NCI-H2081 treated with DMSO at 0.1 percent for 48 hours (cell line): ENCODE measurements around the gene CNEP1R1.
"Not testable (repeated sequence)": the region's sequence is repeated elsewhere in the genome, so short reads cannot be mapped to it uniquely, and the experiment has no call there.

Source experiments
- DNase-seq: peaks from one replicate; lab custom pipeline; 2025; lab: John Stamatoyannopoulos, UW

Gene CNEP1R1, protein sequence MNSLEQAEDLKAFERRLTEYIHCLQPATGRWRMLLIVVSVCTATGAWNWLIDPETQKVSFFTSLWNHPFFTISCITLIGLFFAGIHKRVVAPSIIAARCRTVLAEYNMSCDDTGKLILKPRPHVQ

DNA sequence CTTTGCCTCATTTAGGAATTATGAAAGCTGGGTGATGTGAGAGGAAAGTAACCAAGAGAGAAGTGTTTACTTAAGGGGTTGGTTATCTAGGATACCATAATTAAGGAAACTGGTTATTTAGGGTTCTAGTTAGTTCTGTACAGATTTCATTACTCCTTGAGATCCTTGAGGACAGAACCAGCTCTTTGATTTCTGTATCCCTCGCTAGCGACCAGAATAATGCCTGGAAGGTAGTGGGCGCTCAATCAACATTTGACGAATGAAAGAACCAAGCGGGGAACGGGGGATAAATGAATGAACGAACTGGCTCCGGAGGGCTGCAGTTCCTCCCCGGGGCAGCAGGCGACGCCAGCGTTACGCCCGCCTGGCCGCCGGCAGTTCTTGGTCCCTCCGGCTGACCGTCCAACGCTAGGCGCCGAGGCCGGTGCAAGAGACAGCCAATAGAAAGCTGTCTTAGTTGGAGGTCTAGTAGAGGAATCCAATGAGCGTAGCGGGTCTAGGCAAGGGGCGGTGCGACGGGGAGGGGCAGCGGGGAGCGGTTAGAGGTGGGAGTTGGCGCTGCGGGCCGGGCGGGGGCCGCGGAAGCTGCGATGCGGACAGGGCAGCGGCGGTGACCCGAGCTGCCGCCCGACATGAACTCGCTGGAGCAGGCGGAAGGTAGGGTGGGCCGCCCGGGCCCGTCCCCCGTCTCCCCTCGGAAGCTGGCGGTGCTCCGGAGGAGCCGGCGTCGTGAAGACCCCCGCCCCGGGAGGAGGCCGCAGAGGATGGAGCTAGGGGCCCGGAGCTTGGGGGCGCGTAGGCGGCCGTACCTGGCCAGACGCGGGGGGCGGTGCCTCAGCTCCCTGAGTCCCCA lies at the start of gene CNEP1R1:
CNEP1R1 (plus strand) TSS at position 542 of the 853 bp plus-strand sequence; CDS start at position 633, 91 bp downstream.
- DNase-seq: peak; percentile 70

DNA sequence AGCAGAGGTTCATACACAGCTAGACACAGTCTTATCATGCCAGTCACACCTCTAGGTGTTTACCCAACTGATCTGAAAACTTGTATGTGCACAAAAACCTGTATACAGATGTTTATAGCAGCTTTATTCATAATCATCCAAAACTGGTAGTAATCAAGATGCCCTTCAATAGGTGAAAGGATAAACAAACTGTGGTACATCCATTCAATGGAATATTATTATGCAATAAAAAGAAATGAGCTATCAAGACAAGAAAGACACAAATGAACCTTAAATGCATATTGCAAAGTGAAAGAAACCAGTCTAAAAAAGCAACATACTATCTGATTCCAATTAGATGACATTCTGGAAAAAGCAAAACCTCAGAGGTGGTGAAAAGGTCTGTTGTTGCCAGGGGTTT lies 47.6 kb upstream of the CNEP1R1 start:
- no peak for DNase-seq

DNA sequence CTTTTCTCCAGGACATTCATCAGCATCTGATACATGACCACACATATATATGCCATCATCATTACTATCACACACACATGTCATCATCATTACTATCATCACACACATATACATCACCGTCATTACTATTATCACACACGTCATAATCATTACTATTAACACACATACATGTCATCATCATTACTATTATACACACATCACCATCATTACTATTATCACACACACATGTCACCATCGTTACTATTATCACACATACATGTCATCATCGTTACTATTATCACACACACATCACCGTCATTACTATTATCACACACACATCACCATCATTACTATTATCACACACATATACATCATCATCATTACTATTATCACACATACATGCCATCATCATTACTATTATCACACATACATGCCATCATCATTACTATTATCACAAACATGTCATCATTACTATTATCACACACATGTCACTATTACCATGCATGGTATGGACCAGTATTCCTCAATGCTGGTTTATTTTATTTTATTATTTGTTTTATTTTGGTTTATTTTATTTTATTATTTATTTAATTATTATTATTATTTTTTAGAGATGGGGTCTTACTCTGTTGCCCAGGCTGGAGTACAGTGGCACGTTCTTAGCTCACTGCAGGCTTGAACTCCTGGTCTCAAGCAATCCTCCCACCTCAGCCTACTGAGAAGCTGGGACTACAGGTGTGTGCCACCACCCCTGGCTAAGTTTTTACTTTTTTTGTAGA lies 46.3 kb upstream of the CNEP1R1 start:
- DNase-seq: no peak

DNA sequence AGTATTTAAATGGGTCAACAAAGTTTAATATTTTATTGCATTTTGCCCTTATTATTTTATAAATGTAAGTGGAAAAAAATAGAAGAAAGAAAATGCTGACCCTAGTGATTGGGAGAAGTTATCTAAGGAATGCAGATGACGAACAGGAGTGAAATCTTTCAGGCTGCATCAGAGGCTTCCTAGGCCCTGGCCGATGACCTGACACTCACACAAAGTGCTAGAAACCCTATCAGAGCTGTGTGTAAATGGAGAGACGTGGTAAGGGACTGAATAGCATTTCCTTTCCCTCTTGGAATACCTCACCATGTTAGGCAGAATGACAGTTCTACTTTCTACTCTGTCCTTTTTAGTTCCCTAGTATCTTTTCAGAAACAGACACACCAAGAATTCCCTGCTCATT lies 44.9 kb upstream of the CNEP1R1 start:
- no peak for DNase-seq

DNA sequence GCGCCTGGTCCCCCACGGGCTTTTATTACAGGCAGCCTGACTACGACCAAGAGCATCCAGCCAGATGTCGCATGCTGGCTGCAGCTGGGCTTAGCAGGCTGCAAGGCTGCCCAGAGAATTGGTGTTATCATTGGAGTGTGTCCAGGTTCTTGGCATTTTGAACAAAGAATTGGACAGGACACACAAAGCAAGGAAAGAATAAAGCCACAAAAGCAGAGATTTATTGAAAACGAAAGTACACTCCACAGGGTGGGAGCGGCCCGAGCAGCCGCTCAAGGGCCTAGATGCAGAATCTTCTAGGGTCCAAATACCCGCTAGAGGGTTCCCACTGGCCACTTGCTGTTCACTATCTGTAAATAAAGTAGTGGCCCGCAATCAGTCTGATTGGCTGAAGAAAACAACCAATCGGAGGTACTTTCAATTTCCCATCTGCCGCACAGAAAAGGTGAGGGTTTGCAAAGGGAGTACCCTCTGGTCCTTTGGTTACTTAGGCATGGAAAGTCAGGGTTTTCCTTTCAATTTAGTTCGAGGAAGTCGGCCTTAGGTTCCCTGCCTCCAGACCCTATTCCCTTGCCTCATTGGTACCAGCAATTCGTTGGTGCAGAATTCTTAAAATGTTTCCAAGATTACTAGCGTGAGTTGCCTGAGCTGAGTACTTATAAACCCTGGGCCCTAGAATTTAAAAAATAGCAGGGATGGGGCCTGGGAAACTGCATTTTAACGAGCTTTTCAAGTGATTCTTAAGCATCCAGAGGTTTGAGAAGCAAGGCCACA lies 38.5 kb upstream of the CNEP1R1 start:
- no peak for DNase-seq

DNA sequence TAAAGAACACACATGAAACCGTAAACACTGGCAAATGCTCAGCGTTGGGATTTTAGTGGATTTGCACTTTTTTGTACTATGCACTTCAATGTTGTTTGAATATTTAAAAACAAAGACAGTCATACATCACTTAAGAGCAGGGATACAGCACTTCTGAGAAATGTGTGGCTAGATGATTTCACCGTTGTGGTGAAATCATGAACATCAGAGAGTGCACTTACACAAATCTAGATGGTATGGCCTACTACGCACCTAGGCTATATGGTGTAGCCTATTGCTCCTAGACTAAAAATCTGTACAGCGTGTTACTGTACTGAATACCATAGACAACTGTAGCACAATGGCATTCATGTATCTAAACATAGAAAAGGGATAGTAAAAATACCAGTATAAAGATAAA lies 37.6 kb upstream of the CNEP1R1 start:
- DNase-seq: no peak

DNA sequence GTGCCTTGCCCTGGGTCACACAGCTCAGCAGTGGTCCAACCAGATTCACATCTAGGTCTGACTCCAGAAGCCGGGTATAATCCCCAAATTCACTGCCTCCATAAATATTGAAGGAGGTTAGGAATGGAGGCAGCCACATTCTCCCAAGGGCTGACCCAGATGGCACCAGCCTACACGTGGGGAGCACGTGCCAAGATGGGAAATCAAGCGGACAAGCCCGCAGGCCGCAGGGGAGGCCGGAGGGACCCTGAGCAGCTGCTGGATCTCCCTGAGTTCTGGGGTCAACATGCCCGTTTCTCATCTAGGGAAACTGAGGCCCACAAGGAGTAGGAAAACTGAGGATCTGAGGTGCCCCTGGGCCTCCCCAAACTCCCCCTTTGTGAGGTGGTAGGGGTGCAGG lies 32.2 kb upstream of the CNEP1R1 start:
- no peak for DNase-seq

DNA sequence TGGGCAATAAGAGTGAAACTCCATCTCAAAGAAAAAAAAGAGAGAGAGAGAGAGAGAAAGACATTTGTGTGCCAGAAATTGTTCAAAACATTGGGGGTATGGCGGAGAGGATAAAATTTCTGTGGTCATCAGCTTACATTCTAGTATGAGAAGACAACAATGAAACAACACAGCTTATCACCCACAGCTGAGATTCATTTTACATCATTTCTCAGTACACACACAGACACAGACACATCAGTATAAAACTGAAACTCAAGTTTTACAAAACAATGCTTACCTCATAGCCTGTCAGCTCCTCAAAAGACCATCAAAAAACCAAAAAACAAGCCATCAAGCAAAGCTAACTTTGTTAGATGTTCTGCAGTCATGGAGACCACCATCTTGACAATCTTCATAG lies 31.4 kb upstream of the CNEP1R1 start:
- no peak for DNase-seq

DNA sequence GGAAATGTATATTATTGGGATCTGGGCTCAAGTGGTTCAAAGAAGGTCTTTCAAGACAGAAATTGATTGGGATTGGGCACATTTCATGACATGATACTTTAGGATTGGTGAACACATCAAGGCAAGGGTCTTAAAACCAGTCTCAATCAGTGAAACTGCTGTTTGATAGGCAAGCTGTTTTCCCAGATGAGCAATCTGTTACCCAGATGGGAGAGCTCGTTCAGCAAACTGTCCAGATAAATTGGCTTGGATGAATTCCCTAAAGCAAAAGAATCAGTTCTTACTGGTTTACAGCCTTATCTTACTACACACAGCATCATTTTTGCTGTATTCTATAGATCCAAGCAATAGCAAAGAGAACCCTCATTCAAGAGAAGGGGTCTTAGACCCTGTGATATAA lies 31.0 kb upstream of the CNEP1R1 start:
- no peak for DNase-seq

DNA sequence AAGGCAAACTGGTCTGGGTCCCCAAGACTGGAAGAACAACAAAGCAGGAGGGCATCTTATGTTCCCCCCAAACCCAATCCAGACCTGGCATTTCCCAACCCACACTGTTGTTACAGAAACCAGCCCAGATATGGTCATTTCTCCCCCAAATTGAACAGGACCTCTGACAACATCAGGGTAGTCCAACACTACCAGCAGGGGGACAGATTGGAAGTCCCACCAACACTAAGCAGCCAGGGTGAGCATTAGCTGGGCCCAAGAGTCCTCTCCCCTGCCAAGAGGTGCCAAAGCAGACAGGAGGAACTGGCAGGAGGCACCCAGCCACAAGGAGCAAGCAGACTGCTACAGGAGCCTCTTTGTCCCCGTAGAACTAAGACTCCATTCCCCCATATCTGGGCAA lies 29.3 kb upstream of the CNEP1R1 start:
- DNase-seq: no peak

DNA sequence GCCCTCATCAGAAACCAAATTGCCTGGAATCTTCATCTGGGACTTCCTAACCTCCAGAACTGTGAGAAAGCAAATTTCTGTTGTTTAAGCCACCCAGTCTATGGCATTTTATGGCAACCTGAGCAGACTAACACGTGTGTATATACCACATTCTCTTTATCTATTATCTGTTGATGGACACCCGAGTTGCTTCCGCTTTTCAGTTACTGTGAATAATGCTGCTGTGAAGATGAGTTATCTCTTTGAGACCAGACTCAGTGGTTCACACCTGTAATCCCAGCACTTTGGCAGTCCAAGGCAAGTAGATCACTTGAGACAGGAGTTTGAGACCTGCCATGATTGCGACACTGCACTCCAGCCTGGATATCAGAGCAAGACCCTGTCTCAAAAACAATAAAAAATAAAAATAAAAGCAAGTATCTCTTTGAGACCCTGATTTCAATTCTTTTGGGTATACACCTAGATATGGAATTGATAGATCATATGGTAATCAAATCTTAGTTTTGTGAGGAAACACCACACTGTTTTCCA lies 27.2 kb upstream of the CNEP1R1 start:
- no peak for DNase-seq

DNA sequence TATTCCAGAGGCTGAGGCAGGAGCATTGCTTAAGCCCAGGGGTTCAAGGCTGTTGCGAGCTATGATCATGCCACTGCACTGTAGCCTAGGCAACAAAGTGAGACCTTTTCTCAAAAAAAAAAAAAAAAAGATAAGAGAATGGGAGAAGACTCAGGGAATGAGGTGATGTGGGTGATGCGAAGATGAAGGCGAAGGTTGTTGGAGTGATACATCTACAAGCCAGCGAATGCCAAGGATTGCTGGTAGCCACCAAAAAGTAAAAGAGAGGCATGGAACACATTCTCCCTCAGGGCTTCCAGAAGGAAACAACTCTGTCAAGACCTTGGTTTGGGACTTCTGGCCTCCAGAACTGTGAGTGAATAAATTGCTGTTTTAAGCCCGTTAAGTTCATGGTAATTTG lies 26.0 kb upstream of the CNEP1R1 start:
- DNase-seq: no peak

DNA sequence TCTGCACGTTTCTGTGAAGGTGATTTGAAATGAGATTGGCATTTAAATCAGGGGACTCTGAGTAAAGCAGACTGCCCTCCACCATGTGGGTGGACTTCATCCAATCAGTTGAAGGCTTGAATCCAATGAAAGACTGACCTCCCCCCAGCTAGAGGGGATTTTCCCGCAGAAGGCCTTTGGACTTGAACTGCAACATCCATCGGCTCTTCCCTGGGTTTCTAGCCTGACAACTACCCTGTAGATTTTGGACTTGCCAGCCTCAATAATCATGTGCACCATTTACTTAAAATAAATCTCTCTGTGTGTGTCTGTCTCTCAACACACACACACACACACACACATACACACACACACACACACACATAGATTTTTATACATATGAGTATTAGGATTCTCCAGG lies 23.9 kb upstream of the CNEP1R1 start:
- DNase-seq: no peak

DNA sequence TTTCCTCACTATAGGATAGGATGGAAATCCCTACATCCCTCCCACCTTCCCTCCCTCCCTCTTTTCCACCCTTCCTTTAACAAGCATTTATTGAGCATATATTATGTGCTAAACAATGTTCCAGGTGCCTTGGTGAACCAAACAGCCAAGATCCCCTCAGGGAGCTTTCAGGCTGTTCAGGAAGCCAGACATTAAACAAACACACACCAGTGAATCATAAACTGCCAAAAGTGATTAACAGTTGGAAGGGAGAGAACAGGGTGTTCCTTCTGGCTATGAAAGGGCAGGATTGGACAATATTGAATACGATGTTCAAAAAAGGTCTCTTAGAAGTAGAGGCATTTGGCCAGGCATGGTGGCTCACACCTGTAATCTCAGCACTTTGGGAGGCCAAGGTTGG lies 22.8 kb upstream of the CNEP1R1 start:
- no peak for DNase-seq

DNA sequence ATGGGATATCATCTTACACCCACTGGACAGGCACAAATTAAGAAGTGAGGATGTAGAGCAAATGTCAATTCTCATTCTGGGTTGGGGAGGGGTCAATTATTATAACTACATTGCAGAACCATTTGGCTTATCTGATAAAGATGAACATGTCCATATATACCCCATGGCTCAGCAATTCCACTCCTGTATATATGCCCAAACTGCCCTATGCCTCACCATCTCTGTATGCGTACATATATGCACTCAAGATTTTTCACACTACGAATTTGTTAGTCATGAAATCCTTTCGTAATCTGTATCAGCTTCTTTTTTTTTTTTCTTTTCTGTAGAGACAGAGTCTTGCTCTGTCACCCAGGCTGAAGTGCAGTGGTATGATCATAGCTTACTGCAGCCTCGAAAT lies 20.8 kb upstream of the CNEP1R1 start:
- no peak for DNase-seq

DNA sequence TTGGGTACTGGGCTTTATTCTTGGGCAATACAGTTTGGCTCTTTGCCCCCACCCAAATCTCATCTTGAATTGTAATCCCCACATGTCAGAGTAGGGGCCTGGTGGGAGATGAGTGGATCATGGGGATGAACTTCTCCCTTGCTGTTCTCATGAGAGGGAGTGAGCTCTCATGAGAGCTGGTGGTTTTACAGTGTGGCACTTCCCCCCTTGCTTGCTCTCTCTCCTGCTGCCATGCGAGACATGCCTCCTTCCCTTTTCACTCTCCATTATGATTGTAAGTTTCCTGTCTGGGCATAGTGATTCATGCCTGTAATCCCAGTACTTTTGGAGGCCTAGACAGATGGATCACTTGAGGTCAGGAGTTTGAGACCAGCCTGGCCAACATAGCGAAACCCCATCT lies 18.1 kb upstream of the CNEP1R1 start:
- no peak for DNase-seq

DNA sequence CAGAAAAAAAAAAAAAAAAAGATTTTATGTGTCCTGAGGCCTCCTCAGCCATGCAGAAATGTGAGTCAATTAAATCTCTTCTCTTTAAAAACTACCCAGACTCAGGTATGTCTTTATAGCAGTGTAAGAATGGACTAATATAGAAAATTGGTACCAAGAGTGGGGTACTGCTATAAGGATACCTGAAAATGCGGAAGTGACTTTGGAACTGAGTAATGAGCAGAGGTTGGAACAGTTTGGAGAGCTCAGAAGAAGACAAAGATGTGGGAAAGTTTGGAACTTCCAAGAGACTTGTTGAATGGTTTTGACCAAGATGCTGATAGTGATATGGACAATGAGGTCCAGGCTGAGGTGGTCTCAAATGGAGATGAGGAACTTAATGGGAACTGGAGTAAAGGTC lies 17.3 kb upstream of the CNEP1R1 start:
- DNase-seq: no peak

DNA sequence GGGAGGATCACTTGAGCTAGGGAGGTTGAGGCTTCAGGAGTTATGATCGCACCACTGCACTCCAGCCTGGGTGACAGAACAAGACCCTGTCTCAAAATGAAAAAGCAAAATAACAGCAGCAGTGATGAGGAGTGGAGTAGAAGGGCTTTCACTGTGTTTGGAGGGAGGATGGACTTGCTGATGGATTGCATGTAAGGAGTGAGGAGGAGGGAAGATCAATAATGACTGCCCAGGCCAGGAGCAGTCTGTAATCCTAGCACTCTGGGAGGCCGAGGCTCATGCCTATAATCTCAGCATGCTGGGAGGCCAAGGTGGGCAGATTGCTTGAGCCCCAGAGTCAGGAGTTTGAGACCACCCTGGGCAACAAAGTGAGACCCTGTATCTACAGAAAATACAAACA lies 14.8 kb upstream of the CNEP1R1 start:
- DNase-seq: no peak

DNA sequence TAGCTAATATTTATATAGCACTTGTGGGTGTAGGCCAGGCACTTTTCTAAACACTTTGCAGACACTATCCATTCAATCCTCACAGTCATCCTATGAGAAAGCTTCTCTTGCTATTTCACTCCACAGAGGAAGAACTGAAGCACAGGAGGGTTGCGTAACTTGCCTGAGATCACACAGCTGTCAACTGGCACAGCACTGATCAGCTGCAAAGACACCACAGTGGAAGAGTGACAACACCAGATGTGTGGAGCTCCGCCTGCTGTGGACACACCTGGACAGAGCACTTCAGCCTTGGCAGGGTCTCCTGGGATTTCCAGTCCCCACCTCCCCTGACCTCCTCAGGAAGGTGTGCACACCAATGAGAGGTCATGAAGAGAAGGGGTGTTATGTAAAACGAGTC lies 13.3 kb upstream of the CNEP1R1 start:
- DNase-seq: no peak

DNA sequence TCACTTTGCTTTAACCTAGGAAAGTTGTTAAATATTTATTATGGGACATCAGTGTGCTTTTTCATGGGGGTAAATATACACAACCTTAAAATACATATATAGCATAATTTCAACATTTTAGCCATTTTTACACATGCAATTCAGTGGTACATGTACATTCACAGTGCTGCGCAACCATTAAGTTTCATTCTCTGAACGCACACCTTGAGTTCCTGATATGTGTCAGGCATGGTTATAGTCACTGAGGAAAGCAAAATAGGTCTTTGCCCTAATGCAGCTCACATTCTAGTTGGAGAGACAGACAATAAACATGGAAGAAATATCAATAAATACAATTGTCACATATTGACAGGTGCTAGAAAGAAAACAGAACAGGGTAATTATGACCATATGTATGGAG lies 12.8 kb upstream of the CNEP1R1 start:
- DNase-seq: no peak

DNA sequence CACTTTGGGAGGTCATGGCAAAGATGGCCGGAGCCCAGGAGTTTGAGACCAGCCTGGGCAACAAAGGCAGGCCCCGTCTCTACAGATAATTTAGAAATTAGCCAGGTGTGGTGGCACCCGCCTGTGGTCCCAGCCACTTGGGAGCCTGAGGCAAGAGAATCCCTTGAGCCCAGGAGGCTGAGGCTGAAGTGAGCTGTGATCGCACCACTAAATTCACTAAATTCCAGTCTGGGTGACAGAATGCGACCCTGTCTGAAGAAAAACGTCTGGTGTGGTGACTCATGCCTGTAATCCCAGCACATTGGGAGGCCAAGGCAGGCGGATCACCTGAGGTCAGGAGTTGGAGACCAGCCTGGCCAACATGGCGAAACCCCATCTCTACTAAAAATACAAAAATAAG lies 10.8 kb upstream of the CNEP1R1 start:
- DNase-seq: not testable (repeated sequence)

DNA sequence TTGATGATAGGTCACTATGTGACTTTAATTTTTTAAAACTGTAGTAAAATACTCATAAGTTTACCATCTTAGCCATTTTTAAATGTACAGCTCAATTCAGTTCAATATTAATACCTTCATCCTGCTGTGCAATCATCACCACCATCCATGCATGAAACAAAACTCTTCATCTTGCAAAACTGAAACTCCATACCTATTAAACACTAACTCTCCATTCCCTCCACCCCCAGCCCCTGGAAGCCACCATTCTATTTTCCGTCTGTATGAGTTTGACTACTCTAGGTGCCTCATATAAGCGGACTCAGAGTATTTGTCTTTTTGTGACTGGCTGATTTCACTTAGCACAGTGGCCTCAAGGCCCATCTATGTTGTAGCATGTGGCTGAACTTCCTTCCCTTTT lies 9.4 kb upstream of the CNEP1R1 start:
- DNase-seq: no peak
